ENCODE data around the gene SAMD13.

Gene SAMD13

GRCh38 chr1:84373436-84374141 is 72.1 kb downstream of the SAMD13 start:
- DNase-seq (ENCODE audit: low read depth in 3 of 3) = no peak

GRCh38 chr1:84374991-84375696 is 73.6 kb downstream of the SAMD13 start:
- DNase-seq (ENCODE audit: low read depth in 3 of 3) = no peak

GRCh38 chr1:84376000-84376910 is 74.7 kb downstream of the SAMD13 start:
- no peak for DNase-seq (ENCODE audit: low read depth in 3 of 3)

GRCh38 chr1:84377480-84378095 is 76.1 kb downstream of the SAMD13 start:
- no peak for DNase-seq (ENCODE audit: low read depth in 3 of 3)

GRCh38 chr1:84379138-84379916 is 77.8 kb downstream of the SAMD13 start:
- DNase-seq (ENCODE audit: low read depth in 3 of 3) = no peak

GRCh38 chr1:84379917-84380180 is 78.3 kb downstream of the SAMD13 start:
- no peak for DNase-seq (ENCODE audit: low read depth in 3 of 3)

GRCh38 chr1:84382127-84382526 is 80.6 kb downstream of the SAMD13 start:
- no peak for DNase-seq (ENCODE audit: low read depth in 3 of 3)

GRCh38 chr1:84385347-84385746 is 83.8 kb downstream of the SAMD13 start:
- no peak for DNase-seq (ENCODE audit: low read depth in 3 of 3)

GRCh38 chr1:84386716-84387479 is 85.4 kb downstream of the SAMD13 start:
- DNase-seq (ENCODE audit: low read depth in 3 of 3) = no peak

- no peak for DNase-seq (ENCODE audit: low read depth in 3 of 3)
These were observed 86.1 kb downstream of the SAMD13 start for GRCh38 chr1:84387480-84388163.

GRCh38 chr1:84390226-84390625 is 88.7 kb downstream of the SAMD13 start:
- DNase-seq (ENCODE audit: low read depth in 3 of 3) = no peak

- DNase-seq (ENCODE audit: low read depth in 3 of 3) = no peak
These were observed 97.0 kb downstream of the SAMD13 start, which contains the start of gene DNASE2B for GRCh38 chr1:84398175-84399155. Gene DNASE2B (plus strand): TSS chr1:84398484. CDS start chr1:84398565, 81 bp downstream.

Measured in stimulated activated CD4-positive, alpha-beta T cell treated with anti-CD3 and anti-CD28 coated beads, TNF-alpha, amount 100 ng/mL, for 24 hours (primary cell).